ENCODE data around the gene LY6G5B. TPM values are rescaled to one million over a fixed set of nuclear protein-coding genes. Genes with fewer than 3 reads are reported as not detected.
A peak's percentile ranks its signal among the peaks of the same experiment; 100 is the strongest.

LY6G5B gene
- total RNA-seq, 6 experiments from 2014 or later, result 0.98 to 5.7 (median 2.6) TPM

DNA sequence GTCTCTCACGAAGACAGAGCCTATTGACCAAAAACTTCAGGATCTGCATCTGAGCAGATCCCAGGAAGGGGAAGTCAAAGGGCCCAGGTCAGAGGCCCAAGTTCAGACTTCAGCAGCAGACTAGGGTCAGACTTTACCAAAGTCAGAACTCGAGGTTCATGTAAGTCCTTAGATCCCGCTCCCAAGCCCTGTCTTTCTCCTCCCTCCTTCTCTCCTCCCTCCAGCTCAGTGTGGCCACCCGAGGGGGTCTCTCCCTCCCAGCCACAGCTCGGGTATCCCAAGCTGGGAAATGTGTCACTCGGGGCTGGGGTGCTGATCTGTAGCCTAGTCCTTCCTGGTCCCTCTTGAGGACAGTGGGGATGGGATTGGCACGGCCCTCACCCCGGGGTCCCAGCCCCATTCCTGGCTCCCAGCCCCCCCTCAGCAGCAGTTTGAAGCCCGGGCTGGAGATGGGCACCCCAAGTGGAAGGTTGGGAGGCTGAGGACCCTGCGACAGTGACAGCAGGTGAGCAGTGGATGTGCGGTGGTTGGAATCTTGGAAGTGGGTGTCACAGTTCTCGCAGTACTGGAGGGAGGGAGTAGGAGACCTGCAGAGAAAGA lies 7.6 kb upstream of the LY6G5B start:
- no peak overlapping the region for H3K27ac ChIP-seq

DNA sequence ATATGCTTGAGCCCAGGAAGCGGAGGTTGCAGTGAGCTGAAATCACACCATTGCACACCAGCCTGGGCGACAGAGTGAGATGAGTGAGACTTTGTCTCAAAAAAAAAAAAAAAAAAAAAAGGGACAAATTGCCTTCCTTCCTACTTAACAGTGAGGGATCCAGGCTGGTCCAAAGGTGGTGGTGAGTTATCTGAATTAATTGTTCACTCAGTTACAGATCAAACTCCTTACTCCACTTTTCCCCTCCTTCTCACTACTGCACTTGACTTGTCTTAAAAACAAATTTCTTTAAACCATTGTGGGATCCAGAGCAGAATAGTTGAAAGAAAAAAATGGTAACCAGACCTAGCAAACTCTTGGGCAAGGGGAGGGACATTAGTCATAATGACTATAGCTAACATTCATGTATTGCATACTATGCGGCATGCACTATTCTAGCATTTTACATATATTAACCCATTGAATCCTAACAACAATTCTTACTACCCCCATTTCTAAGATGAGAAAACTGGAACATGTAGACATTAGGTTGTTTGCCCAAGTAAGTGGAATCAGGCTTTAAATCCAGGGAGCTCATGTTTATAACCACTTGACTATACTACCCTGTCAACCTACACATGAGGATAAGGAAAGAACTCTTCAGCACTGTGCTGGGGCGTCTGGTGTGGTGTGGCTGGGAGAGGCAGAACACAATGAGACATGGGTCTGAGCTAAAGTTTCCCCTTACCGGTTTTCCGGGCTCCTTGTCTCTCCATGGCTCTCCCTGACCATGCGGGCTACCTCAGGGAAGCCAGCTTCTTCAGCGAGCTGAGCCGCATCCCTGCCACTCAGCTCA lies 6.4 kb upstream of the LY6G5B start:
- TF ChIP-seq POLR2A (IDR thresholded peaks at IDR 0.05), result no peak
- TF ChIP-seq, protein P1, sequence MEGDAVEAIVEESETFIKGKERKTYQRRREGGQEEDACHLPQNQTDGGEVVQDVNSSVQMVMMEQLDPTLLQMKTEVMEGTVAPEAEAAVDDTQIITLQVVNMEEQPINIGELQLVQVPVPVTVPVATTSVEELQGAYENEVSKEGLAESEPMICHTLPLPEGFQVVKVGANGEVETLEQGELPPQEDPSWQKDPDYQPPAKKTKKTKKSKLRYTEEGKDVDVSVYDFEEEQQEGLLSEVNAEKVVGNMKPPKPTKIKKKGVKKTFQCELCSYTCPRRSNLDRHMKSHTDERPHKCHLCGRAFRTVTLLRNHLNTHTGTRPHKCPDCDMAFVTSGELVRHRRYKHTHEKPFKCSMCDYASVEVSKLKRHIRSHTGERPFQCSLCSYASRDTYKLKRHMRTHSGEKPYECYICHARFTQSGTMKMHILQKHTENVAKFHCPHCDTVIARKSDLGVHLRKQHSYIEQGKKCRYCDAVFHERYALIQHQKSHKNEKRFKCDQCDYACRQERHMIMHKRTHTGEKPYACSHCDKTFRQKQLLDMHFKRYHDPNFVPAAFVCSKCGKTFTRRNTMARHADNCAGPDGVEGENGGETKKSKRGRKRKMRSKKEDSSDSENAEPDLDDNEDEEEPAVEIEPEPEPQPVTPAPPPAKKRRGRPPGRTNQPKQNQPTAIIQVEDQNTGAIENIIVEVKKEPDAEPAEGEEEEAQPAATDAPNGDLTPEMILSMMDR (IDR thresholded peaks at IDR 0.05), result no peak
- H3K27ac ChIP-seq, result peak overlapping the region in 1 of 3 donors; percentile 90
- WGBS (ENCODE audit: insufficient coverage, low coverage, low lambda C conversion rate, missing lambda C conversion rate), result 71% methylated on average over 4 of the region's 9 CpGs
- intact Hi-C loops (cut with DNase I), result no loop called here
- peaks cover 1 to 29% (median 14%) of the 10 kb centered on the region in 4 donors for H3K4me1 ChIP-seq
- peak overlapping the region in 2 of 3 donors; percentile 70 to 93 for H3K4me3 ChIP-seq
- peaks cover 3 to 15% (median 9%) of the 10 kb centered on the region in 4 donors for H3K36me3 ChIP-seq
- no peaks in the 10 kb centered on the region for H3K9me3 ChIP-seq
- no peaks in the 10 kb centered on the region for H3K27me3 ChIP-seq
- ATAC-seq (no peak), DNase-seq (no peak)

More for the DNA sequence above, 7.6 kb upstream of the LY6G5B start:
- TF ChIP-seq POLR2A (IDR thresholded peaks at IDR 0.05), result no peak
- TF ChIP-seq, protein P1 (IDR thresholded peaks at IDR 0.05), result no peak
- no peak overlapping the region for H3K4me3 ChIP-seq
- H3K9me3 ChIP-seq, result no peaks in the 10 kb centered on the region
- H3K36me3 ChIP-seq, result peaks cover 0 to 6% (median 3%) of the 10 kb centered on the region in 4 donors
- ATAC-seq (no peak), DNase-seq (no peak)
- intact Hi-C loops (cut with DNase I), result no loop called here
- no peaks in the 10 kb centered on the region for H3K27me3 ChIP-seq
- peaks cover 1 to 41% (median 14%) of the 10 kb centered on the region in 4 donors for H3K4me1 ChIP-seq
- WGBS (ENCODE audit: insufficient coverage, low coverage, low lambda C conversion rate, missing lambda C conversion rate), result 81% methylated on average over 10 of the region's 12 CpGs

DNA sequence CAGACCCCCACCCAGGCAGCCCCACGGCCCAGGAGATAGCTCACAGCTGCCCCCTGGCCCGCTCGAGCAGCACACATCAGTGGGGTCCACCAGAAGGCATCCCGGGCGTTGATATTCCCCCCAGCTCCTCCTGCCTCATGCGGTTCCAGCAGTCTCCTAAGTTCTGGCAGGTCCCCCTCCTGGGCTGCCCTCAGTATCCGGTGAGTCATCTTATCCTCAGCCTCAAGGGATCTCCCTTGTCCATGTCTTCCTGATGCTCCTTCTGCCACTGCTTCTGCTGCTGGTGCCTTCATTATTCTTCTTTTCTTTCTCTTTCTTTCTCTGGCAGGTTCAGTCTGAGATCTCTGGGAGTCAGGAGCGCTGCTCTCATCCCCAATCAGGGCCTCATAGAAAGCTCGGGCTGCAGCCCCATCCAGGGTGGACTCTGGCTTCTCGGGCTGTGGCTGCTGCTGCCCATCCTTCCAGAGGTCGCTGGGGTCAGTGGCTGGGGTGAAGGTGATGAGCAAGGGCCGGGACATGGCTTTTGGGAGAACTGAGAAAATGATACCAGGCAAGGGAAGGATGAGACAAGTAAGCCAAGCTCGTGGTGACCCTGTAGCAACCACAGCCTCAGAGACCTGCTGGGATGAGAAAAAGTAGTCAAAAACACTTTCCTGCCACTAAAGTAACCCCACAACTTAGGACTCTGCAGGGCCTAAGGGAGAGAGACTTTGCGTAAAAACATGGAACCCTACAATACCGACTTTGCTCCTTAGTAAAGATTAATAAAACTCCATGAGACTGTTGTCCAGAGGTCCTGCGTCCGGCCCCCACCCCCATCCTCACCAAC lies 5.6 kb upstream of the LY6G5B start:
- ATAC-seq (no peak), DNase-seq (no peak)
- TF ChIP-seq, protein P1 (IDR thresholded peaks at IDR 0.05), result no peak
- no peak for TF ChIP-seq POLR2A (IDR thresholded peaks at IDR 0.05)
- Histone ChIP-seq H3K27ac (peak overlapping the region; percentile 83 to 90 (median 86)), H3K4me3 (peak overlapping the region; percentile 70 to 93 (median 87)), H3K9me3 (no peaks in the 10 kb centered on the region), H3K4me1 (peaks cover 1 to 22% (median 12%) of the 10 kb centered on the region in 4 donors), H3K27me3 (no peaks in the 10 kb centered on the region), H3K36me3 (peaks cover 8 to 23% (median 14%) of the 10 kb centered on the region in 4 donors)
- 10% methylated on average over 10 of the region's 17 CpGs for WGBS (ENCODE audit: insufficient coverage, low coverage, low lambda C conversion rate, missing lambda C conversion rate)
- intact Hi-C loops (cut with DNase I), result no loop called here

DNA sequence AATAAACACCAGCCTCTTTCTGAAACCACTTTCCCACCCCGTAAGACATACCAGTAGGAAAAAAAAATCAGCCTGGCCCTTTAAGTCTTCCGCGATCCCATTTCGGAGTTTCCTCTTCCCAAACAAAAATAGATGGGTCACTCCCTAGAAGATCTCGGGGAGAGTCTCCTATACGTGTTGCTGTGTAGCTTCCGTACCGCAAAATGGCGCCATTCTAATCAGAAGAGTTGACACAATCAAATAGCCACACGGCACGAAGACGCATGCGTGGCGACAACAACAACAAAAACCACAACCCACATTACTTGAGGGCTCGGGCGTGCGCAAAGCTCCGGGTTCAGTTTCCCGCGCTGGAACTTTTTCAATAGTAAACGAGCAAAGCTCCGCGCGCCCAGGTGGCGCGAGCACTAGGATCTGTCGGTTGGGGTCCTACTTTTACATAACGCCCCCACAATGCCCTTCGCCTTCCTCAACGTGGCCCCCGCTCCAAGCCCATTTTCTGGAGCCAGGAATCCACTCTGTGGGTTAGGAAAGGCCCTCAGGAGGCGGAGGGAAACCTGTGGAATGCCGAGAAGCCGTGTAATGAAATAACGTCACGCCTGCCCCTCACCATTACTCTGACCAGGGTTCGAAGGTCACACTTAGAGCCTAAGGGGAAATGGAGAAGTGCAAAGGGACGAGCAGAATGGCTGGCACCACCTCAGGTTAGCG lies 4.8 kb upstream of the LY6G5B start, which contains the start of gene GPANK1:
Gene GPANK1, minus strand, starts transcription at position 208 of the 711 bp plus-strand sequence. CDS start 519 bp downstream, outside the sequence.
- intact Hi-C loops (cut with DNase I), result no loop called here
- no peaks in the 10 kb centered on the region for H3K27me3 ChIP-seq
- no peaks in the 10 kb centered on the region for H3K9me3 ChIP-seq
- TF ChIP-seq, protein P1 (IDR thresholded peaks at IDR 0.05), result no peak
- peak; percentile 54 for TF ChIP-seq POLR2A (IDR thresholded peaks at IDR 0.05)
- DNase-seq (peak; percentile 88 to 93 (median 93)), ATAC-seq (peak; percentile 64 to 72 (median 68))
- H3K4me3 ChIP-seq, result peak within 1 kb of the TSS; percentile 70 to 93 (median 87)
- peak within 1 kb of the TSS; percentile 83 to 90 (median 86) for H3K27ac ChIP-seq
- under 1% methylated on average over 24 of the region's 39 CpGs for WGBS (ENCODE audit: insufficient coverage, low coverage, low lambda C conversion rate, missing lambda C conversion rate)
- peaks cover 1 to 18% (median 8%) of the 10 kb centered on the region in 4 donors for H3K4me1 ChIP-seq
- H3K36me3 ChIP-seq, result peaks cover 10 to 31% (median 21%) of the 10 kb centered on the region in 4 donors

Measured in right lobe of liver (tissue), 6 donors.